HG03066 (cell line): ENCODE data around the gene ATP2A3.

Experiments used
- ATAC-seq: cut with Tn5 transposase; IDR thresholded peaks from one replicate; pipeline ENCODE4 v1.9.1; 2021; ENCODE audit warnings: low read depth; ENCODE audit not compliant: unreplicated experiment

Gene ATP2A3

GRCh38 chr17:3974138-3974687 is 10.0 kb upstream of the ATP2A3 start:
- ATAC-seq: no peak

DNA sequence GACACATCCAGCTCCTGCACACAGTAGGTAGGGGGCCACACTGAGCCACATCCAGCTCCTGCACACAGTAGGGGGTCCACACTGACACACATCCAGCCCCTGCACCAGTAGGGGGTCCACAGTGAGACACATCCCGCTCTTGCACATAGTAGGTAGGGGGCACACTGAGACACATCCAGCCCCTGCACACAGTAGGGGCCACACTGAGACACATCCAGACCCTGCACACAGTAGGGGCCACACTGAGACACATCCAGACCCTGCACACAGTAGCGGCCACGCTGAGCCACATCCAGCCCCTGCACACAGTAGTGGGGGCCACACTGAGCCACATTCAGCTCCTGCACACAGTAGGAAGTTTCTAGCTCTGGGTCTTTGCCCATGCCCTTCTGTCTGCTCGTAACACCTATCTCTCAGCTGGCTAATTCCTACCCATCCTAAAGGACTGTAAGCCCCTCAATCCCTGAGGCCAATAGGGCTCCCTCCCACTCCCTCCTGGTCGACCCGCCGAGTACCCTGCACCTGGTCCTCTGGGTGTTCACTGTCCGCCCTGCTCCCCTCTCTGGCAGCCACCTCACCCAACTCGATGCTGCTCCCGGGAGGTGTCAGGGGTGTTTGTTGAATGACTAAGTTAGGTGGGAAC is 9.4 kb upstream of the ATP2A3 start:
- no peak for ATAC-seq

- no peak for ATAC-seq
Measured at GRCh38 chr17:3972931-3973330, 8.7 kb upstream of the ATP2A3 start.

DNA sequence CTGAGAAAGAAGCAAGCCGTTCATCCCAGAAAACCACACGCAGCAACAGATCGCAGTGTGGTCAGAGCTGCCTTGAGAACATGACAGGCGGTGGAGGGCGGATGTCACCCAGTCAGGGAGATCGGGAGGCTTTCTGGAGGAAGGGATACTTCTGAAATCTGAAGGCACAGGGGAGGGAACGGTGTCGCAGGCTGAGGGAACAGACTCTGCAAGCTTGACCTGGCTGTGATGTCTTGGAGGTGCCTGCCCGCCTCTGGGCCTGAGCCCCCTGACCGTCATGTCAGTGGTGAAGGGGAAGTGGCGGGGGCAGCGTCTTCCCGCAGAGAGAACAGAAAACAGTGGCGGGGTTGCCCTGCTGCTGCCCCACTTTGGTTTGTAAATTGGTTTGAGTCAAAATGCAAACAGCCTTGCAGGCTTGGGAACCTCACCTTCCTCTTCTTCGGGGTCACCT is 8.1 kb upstream of the ATP2A3 start:
- ATAC-seq: no peak

DNA sequence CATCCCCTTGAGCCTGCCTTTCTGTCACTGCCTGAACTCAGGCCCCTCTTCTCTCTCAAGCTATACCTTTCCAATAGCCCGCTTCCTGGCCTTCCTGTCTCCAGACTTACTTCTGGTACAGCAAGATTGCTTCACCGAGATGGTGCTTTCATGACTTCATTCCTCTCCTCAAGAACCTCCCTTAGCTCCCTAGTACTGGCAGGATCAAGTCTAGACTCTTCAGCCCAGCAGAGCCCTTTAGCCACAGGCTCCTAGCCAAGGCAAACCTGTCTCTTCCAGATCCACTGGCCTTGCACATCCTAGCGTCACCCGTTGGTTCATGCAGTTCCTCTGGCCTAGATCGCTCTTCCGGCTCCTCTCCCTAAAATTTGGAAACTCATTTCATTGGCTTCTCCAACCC is 6.4 kb upstream of the ATP2A3 start:
- no peak for ATAC-seq

DNA sequence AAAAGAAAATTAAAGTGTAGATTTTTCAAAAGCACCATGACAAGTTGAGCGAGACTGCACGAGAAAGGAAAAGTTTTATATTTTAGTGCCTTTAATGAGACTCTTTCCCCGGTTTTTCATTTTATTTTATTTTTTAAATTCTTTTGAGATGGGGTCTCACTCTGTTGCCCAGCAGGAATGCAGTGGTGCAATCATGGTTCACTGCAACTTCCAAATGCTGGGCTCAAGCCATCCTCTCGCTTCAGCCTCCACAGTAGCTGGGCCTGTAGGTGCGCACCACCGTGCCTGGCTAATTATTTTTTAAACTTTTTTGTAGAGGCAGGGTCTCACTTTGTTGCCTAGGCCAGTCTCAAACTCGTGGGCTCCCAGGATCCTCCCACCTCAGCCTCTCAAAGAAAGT is 5.7 kb upstream of the ATP2A3 start:
- ATAC-seq: no peak

GRCh38 chr17:3968886-3969524 is 4.8 kb upstream of the ATP2A3 start:
- ATAC-seq: no peak

GRCh38 chr17:3968015-3968414 is 3.8 kb upstream of the ATP2A3 start:
- ATAC-seq: no peak

DNA sequence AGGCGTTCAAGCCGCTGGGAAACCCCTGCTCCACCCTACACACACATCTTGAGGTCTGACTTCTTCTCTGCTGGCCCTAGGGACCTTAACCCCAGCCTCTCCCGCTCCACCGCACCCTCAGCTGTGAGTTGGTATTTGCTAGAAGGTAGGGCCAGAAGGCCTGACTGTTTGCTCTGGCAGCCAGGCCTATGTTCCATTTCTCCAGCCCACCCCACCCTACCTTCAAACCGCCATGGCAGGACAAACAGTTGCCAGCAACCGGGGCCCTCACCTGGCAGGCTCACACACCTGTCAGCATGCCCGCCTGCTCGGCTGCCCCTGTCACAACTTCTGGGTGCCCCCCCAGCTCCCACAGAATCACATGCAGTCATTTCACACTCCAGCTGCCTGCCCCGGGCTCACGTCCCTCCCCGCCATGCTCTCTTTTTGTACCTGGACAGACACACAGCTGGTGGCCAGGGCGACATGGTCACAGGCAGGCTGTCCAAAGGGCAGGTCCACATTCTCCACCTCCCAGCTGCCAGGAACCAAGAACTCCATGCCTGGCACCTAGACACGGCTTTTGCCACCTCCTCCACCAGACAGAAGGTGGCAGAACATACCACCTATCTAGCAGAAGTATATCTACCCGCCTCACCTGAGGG is 2.6 kb upstream of the ATP2A3 start:
- ATAC-seq: no peak

DNA sequence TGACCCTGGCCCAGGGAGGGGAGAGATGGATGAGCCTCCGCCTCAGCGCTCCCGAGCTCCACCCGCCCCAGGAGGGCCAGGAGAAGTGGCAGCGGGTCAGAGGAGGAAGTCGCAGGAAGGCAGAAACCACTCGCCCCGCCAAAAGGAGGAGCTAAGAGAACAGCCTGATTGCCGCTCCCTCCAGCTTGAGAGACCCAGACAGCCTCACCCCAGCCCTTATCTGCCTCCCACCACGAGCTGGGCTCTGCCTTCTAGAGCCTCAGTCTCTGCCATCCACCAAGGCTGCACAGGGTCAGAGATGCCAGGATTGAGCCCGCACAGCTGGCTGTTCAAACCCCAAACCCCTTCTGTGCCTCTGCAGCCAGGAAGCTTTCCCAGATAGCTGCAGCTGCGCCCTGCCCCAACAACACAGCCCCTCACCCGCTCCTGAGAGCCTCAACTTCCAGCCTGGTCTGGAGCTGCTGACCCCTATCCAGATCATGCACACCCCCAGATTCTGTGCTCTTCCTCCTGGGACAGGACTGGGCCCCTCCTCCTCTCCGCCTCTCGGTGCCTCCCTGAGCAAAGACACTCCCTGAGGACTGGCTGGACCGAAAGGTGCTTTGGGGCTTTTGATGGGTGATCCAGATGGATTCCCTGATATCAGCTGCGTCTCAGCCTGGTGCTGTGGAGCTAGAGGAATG is 1.0 kb upstream of the ATP2A3 start:
- no peak for ATAC-seq

DNA sequence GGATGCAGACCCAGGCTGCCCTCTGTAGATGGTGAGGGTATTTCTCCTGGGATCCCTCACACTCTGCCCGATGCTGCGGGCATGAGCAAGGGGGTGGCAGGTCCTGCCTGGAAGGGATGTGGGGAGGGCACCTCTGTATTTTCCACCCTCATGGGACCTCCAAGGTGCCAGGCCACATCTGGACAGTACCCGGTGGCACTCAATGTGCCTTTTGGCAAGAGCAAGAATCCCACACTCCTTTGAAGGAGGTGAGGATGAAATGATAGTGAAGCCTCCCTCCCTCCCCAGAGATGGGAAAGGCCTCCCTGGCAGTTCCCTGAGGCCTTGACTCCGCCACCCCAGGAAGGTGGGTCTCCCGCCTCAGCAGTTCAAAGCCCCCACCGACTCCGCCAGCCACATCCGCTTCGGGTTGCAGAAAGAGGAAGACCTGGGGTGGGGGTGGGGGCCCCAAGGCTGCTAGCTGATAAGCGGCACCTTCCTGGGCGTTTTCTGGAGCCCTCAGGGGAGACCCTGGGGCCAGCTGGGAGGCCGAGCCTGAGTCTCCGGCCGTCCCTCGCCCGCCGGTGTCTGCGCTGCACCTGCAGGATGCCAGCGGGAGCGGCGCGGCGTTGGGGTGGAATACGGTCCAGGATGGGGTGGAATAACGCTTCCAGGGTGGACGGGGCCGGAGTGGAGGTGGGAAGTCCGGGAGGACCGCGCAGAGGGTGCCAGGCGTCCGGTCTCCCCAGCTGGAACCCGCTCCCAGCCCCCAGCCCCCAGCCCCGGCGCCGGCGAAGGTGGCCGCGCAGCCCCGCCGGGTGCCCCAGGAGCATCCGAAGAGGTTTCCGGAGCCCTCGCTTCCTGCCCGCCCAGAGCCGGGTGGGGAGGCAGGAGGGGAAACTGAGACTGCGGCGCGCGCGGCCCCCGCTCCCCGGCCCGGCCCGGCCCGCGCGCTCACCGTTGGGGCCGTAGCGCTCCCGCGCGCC is 718 bp downstream of the ATP2A3 start:
- ATAC-seq: peak; percentile 10

DNA sequence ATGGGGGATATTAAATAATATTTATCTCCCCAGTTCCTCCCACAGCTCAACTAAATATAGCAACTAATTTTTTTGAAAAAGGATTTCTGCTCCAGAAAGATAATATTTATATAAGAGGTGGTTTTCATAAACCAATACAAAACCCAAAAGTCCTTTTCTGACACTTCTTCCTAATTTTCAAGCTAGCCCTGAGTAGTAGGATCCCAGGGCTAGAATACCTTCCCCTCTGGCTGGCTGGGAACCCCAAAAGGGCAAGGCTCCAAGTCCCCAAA is 1.3 kb downstream of the ATP2A3 start:
- no peak for ATAC-seq

GRCh38 chr17:3962217-3962964 is 1.8 kb downstream of the ATP2A3 start:
- ATAC-seq: no peak

DNA sequence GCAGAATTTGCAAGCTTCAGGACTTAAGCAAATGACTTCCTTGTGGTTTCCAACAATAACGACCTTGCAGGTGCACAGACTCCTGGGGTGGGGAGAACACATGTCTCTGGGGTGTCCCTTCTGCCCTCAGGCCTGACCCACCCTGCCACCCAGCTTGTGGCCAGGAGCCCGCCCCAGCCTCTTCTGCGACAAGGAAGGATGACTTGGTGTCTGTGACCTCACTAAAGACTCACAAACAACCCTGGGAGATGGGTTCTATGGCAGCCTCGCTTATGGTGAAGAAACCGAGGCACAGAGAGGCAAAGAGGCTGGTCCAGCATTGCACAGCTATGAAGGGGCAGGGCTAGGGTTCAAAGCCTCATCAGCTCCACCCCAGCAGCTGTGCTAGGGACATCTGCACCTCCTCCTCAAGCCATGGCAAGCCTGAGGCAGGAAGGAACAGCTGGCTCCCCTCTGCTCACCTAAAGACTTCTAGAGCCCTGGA is 2.6 kb downstream of the ATP2A3 start:
- no peak for ATAC-seq

DNA sequence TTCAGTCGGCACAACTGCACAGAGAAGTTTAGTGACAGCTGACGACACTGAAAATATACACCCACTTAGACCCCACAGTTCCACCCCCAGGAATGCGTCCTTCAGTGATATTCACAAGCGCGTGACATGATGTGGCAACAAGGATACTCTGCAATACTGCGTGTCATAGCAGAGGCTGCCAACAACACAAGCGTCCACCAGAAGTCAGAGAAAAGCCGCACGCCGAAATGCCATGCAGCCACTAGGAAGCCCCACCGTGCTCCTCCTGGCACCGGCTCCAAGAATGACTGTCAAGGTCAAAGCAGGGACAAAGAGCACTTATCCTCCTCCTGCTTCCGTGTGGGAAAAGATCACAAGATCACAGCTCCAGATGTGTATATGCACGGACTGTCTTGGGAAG is 3.5 kb downstream of the ATP2A3 start:
- ATAC-seq: no peak

DNA sequence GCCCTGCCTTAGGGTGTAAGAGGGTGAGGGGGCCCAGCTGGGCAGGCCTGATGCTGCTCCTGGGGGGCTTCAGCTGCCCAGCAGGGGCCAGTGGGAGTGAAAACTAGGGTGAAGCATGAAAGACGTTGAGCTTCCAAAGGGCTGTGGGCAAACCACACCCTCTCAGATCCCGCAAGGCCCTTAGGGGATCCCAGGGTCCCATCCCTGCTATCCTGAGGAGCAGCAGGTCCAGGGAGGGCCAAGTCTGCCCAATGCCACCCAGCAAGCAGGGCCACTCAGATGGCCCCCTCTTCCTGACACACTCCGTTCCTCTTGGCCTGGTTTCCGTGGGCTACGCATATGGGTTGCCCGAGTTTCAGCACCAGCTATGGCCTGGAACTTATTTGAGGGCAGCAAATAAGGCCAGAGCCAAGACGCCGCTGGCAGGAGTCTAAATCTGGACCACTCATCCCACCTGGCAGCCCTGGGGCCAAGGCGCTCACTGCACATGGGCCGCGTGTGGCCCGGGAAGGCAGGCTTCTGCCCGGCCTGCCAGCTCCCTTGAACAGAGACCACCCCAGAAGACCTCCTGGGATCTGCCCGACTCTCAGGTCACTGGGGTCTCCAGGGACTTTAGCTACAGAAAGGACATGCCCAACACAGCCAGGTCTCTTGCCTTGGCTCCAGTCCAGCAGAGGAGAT is 4.2 kb downstream of the ATP2A3 start:
- ATAC-seq: no peak

- no peak for ATAC-seq
Measured at GRCh38 chr17:3959295-3959899, 4.8 kb downstream of the ATP2A3 start.
